GM18498 (cell line): ENCODE measurements around the gene RIMBP3C.
"Not testable (repeated sequence)": the region's sequence is repeated elsewhere in the genome, so short reads cannot be mapped to it uniquely, and the experiment has no call there.

Source experiments
- ATAC-seq: cut with Tn5 transposase; IDR thresholded peaks from one replicate; pipeline ENCODE4 v1.9.1; 2021; ENCODE audit warnings: mild to moderate bottlenecking, moderate library complexity; ENCODE audit not compliant: unreplicated experiment

Gene RIMBP3C

GRCh38 chr22:21526705-21527500 is 24.4 kb downstream of the RIMBP3C start:
- ATAC-seq = not testable (repeated sequence)

DNA sequence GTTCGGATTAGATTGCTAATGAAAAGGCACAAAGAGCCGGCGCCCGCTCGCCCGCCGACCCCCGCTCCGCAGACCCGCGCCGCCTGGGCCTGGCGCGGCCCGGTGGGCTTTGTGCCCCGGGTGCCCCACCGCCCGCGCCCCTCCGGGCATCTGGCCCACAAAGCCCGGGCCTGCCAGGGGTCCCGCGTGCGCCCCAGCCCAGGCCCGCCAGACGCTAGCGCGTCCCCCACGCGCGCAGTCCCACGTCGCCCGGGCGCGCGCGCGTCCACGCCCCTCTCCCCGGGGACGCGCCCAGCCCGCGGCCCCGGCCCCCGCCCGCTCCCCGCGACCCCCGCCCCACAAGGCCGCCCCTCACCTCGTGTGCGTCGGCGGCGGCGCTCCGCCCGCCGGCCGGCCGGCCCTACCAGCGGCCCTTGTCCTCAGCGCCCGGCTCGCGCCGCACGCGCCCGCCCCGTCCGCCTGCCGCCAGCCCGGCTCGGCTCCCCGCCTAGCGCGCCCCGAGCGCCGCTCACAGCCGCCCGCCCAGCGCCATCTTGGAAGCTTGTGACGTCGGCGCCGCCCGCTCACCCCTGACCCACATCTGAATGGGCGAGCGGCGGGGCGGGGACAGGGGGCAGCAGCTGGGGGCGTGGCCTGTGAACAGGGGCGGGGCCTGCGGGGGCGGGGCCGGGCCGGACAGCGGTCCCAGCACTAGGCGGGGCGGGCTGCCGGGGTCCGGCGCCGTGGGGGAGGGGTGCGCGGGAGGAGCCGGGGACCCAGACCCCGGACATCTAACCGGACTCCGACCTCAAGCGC is 34.1 kb downstream of the RIMBP3C start:
- peak; percentile 77 for ATAC-seq

GRCh38 chr22:21516522-21516921 is 34.7 kb downstream of the RIMBP3C start:
- not testable (repeated sequence) for ATAC-seq

GRCh38 chr22:21515234-21515633 is 36.0 kb downstream of the RIMBP3C start:
- ATAC-seq = not testable (repeated sequence)

DNA sequence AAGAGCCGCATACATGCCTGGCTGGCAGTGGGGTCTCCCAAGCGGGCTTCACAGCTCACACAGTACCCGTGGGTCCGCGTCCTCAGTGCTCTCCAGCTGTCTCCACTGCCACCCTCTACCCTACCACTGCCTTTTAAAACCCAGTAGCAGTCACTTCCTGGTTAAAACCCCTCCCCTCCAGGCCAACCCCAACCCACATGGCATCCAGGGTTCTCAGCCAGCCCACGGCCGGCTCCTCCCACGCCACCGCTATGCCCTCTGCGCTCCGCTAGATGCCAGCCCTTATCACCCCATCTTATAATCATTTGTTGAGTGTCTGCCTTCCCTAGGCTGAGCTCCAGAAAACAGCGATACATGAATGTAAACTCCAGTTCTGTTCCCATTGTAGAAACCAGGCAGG is 37.1 kb downstream of the RIMBP3C start:
- ATAC-seq = not testable (repeated sequence)

- not testable (repeated sequence) for ATAC-seq
Observed at GRCh38 chr22:21512022-21512421, 39.2 kb downstream of the RIMBP3C start.

DNA sequence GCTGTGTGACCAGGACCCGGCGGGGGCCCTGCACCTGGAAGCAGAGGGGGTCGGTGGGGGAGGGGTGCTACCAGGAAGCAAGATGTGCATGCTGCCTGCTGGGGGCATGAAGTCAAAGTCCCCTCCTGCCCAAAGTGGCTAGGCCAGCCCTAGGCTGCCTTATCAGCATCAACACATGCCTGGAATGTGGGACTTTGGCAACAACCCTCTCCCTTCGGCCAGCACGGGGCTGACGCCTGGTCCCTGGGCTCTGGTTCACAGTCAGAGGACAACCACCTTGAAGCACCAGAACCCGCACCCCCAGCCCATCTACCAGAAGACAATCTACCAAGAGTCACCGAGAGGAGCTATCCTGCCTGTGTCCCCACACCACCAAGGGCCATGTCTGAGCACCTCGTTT is 40.9 kb downstream of the RIMBP3C start:
- ATAC-seq = not testable (repeated sequence)

- ATAC-seq = not testable (repeated sequence)
Observed at GRCh38 chr22:21499623-21500506, 51.4 kb downstream of the RIMBP3C start.

DNA sequence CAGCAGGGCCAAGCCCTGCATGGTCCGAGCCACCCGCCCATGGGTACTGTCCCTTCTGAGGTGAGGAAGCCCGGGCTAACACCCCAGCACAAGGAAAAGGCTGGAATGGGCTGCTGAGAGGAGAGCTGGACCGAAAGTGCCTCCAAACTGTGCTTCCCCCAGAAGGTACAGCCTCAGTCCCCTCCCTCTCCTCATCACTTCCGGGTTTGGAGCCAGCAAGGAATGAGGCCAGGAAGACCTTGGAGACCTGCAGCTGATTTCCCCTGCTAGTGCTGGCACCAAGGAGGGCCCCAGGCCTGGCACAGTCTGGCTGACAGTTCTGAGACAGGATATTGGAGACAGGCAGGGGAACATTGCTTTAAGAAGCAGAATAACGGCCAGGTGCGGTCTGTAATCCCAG is 52.8 kb downstream of the RIMBP3C start:
- ATAC-seq = not testable (repeated sequence)

- ATAC-seq = not testable (repeated sequence)
Observed at GRCh38 chr22:21497984-21498383, 53.3 kb downstream of the RIMBP3C start.
